ENCODE data around the gene LRRK2.

Gene LRRK2

GRCh38 chr12:40342010-40342409 lies 117.2 kb downstream of the LRRK2 start:
- TF ChIP-seq, protein P1, sequence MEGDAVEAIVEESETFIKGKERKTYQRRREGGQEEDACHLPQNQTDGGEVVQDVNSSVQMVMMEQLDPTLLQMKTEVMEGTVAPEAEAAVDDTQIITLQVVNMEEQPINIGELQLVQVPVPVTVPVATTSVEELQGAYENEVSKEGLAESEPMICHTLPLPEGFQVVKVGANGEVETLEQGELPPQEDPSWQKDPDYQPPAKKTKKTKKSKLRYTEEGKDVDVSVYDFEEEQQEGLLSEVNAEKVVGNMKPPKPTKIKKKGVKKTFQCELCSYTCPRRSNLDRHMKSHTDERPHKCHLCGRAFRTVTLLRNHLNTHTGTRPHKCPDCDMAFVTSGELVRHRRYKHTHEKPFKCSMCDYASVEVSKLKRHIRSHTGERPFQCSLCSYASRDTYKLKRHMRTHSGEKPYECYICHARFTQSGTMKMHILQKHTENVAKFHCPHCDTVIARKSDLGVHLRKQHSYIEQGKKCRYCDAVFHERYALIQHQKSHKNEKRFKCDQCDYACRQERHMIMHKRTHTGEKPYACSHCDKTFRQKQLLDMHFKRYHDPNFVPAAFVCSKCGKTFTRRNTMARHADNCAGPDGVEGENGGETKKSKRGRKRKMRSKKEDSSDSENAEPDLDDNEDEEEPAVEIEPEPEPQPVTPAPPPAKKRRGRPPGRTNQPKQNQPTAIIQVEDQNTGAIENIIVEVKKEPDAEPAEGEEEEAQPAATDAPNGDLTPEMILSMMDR (conservative IDR thresholded peaks at IDR 0.05): no peak
- no peak overlapping the region for H3K27ac ChIP-seq

GRCh38 chr12:40343124-40343523 lies 118.3 kb downstream of the LRRK2 start:
- TF ChIP-seq, protein P1 (conservative IDR thresholded peaks at IDR 0.05): no peak
- no peak overlapping the region for H3K27ac ChIP-seq

GRCh38 chr12:40344312-40344711 lies 119.5 kb downstream of the LRRK2 start:
- H3K27ac ChIP-seq: no peak overlapping the region
- TF ChIP-seq, protein P1 (conservative IDR thresholded peaks at IDR 0.05): no peak

GRCh38 chr12:40351976-40352375 lies 127.2 kb downstream of the LRRK2 start:
- TF ChIP-seq, protein P1 (conservative IDR thresholded peaks at IDR 0.05): no peak

DNA sequence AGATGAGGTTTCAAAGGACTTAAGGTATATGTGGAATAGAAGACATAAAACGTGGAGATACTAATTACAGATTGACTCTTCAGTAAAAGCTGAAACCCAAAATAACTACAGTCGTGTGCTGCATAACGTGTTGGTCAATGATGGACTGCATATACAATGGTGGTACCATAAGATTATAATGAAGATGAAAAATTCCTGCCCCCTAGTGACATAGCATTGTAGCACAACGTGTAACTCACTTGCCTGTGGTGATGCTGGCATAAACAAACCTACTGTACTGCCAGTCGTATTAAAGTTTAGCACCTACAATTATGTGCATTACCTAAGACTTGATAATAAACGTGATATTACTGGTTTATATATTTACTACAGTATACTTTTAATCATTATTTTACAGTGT lies 150.3 kb downstream of the LRRK2 start:
- TF ChIP-seq, protein P1 (conservative IDR thresholded peaks at IDR 0.05): no peak; the same call in none of the 2 replicates
- H3K27ac ChIP-seq: no peak overlapping the region

More at GRCh38 chr12:40351976-40352375, 127.2 kb downstream of the LRRK2 start:
- no peak overlapping the region for H3K27ac ChIP-seq

DNA sequence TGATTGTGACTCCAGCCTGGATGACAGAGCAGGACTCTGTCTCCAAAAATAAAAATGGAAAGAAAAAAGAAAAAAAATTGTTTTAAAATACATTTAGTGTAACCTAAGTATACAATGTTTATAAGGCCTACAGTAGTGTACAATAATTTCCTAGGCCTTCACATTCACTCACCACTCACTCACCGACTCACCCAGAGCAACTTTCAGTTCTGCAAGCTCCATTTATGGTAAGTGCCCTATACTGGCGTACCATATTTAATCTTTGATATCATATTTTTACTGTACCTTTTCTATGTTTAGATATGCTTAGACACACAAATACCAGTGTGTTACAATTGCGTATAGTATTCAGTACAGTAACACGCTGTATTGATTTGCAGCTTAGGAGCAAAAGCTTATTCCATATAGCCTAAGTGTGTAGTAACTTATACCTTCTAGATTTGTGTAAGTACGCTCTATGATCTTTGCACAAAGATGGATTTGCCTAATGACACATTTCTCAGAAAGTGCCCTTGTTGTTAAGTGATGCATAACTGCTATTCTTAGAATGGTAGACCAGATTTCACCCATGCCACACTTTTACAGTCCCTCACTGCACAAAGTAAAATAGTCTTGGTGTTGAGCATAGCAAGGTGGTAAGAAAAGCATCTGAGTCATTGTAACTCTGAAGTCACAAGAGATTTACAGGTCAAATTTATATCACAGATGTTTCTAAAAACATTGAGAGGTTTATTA lies 151.9 kb downstream of the LRRK2 start:
- no peak overlapping the region for H3K27ac ChIP-seq
- TF ChIP-seq, protein P1 (conservative IDR thresholded peaks at IDR 0.05): no peak

DNA sequence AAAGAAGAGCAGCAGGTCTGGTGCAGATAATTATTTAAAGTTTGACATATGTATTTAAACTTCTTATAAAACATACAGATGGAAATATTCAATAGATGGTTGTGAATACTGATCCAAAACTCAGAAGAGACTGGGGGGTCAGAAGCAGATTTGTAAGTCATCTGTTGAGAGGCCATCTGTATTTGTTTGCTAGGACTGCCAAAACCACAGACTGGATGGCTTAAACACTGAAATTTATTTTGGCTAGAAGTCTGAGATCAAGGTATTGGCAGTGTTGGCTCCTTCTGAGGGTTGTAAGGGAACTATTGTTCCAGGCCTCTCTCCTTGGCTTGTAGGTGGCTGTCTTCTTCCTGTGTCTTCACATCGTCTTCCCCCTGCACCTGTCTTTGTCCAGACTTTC lies 153.9 kb downstream of the LRRK2 start:
- H3K27ac ChIP-seq: no peak overlapping the region
- TF ChIP-seq, protein P1 (conservative IDR thresholded peaks at IDR 0.05): no peak

All from VCaP (cell line).